Liver (tissue), 9 donors: ENCODE results near the gene ARHGAP30. TPM values are rescaled to one million over a fixed set of nuclear protein-coding genes. Genes with fewer than 3 reads are reported as not detected.

Source experiments
- DNase-seq: peaks from one replicate; pipeline ENCODE4 v3.0.0-alpha.2; 2017; ENCODE audit warnings: low spot score
- H3K27ac ChIP-seq, 2 donors: one replicate each; pipeline ENCODE4 v1.7.0; 2013; ENCODE audit warnings: inconsistent platforms in 2 of 2, low read length in 2 of 2, control low read depth in 1 of 2, low read depth in 1 of 2, mild to moderate bottlenecking in 1 of 2
- H3K27me3 ChIP-seq, 4 donors: one replicate each; pipeline versions ENCODE4 v1.6.1 to v1.7.0; 2013; ENCODE audit warnings: low read length in 3 of 4, inconsistent platforms in 1 of 4, mild to moderate bottlenecking in 1 of 4, moderate library complexity in 1 of 4; ENCODE audit not compliant: control insufficient read depth in 4 of 4, insufficient read depth in 4 of 4
- H3K36me3 ChIP-seq, 4 donors: one replicate each; pipeline versions ENCODE4 v1.6.1 to v1.7.0; 2013; ENCODE audit warnings: low read length in 3 of 4, mild to moderate bottlenecking in 3 of 4, low read depth in 1 of 4, moderate library complexity in 1 of 4; ENCODE audit not compliant: control insufficient read depth in 4 of 4, insufficient read depth in 3 of 4
- H3K4me1 ChIP-seq, 4 donors: one replicate each; pipeline versions ENCODE4 v1.6.1 to v1.7.0; 2013; ENCODE audit warnings: low read length in 3 of 4, mild to moderate bottlenecking in 3 of 4, moderate library complexity in 1 of 4; ENCODE audit not compliant: control insufficient read depth in 4 of 4, insufficient read depth in 4 of 4
- H3K4me3 ChIP-seq, 3 donors: one replicate each; pipeline versions ENCODE4 v1.6.1 to v1.7.0; 2013; ENCODE audit warnings: low read length in 3 of 3, control low read depth in 1 of 3, low read depth in 1 of 3, mild to moderate bottlenecking in 1 of 3
- H3K9ac ChIP-seq, 2 donors: one replicate each; pipeline ENCODE4 v1.7.0; 2013; ENCODE audit warnings: low read length in 2 of 2, mild to moderate bottlenecking in 2 of 2, moderate library complexity in 2 of 2, control low read depth in 1 of 2, low read depth in 1 of 2
- H3K9me3 ChIP-seq, 4 donors: one replicate each; pipeline versions ENCODE4 v1.6.1 to v1.7.0; 2013; ENCODE audit warnings: low read length in 3 of 4; ENCODE audit not compliant: control insufficient read depth in 4 of 4
- CTCF ChIP-seq: fragments of 150-350 bp; IDR thresholded peaks from 2 replicates; pipeline ENCODE4 v1.5.1; 2017; ENCODE audit warnings: improper control_type of control experiment, low read depth, low read length; ENCODE audit not compliant: missing input control
- EGR1 ChIP-seq, 2 donors: IDR thresholded peaks; 2 replicates each; pipeline ENCODE4 v1.6.1; 2016 to 2018; ENCODE audit warnings: antibody characterized with exemption in 2 of 2, low read depth in 2 of 2
- FOXA1 ChIP-seq: IDR thresholded peaks from 2 replicates; pipeline ENCODE4 v1.6.1; 2016; ENCODE audit warnings: antibody characterized with exemption
- FOXA2 ChIP-seq: IDR thresholded peaks from 2 replicates; pipeline ENCODE4 v1.6.1; 2016; ENCODE audit warnings: antibody characterized with exemption
- GABPA ChIP-seq, 2 donors: IDR thresholded peaks in 1 of 2; conservative IDR thresholded peaks in 1 of 2; 2 replicates each; pipeline ENCODE4 v1.6.1; 2016; ENCODE audit warnings: antibody characterized with exemption in 2 of 2, mild to moderate bottlenecking in 1 of 2, moderate library complexity in 1 of 2
- HNF4A ChIP-seq, 2 donors: conservative IDR thresholded peaks; 2 replicates each; pipeline ENCODE4 v1.6.1; 2016; ENCODE audit warnings: antibody characterized with exemption in 2 of 2, mild to moderate bottlenecking in 2 of 2
- HNF4G ChIP-seq: IDR thresholded peaks from 2 replicates; pipeline ENCODE4 v1.6.1; 2016; ENCODE audit warnings: antibody characterized with exemption
- JUND ChIP-seq, 2 donors: IDR thresholded peaks; 2 replicates each; pipeline ENCODE4 v1.6.1; 2016; ENCODE audit warnings: antibody characterized with exemption in 2 of 2
- MAX ChIP-seq: IDR thresholded peaks from 2 replicates; pipeline ENCODE4 v1.6.1; 2016; ENCODE audit warnings: antibody characterized with exemption
- NR2F2 ChIP-seq: IDR thresholded peaks from 2 replicates; pipeline ENCODE4 v1.6.1; 2016; ENCODE audit warnings: antibody characterized with exemption
- RAD21 ChIP-seq, 2 donors: IDR thresholded peaks; 2 replicates each; pipeline ENCODE4 v1.6.1; 2016; ENCODE audit warnings: antibody characterized with exemption in 2 of 2, mild to moderate bottlenecking in 2 of 2
- REST ChIP-seq: IDR thresholded peaks from 2 replicates; pipeline ENCODE4 v1.6.1; 2016; ENCODE audit warnings: antibody characterized with exemption, mild to moderate bottlenecking
- RXRA ChIP-seq, 2 donors: IDR thresholded peaks; 2 replicates each; pipeline ENCODE4 v1.6.1; 2017 to 2018; ENCODE audit warnings: antibody characterized with exemption in 2 of 2, mild to moderate bottlenecking in 1 of 2
- SP1 ChIP-seq: IDR thresholded peaks from 2 replicates; pipeline ENCODE4 v1.6.1; 2018; ENCODE audit warnings: antibody characterized with exemption, mild to moderate bottlenecking
- TAF1 ChIP-seq: conservative IDR thresholded peaks from 2 replicates; pipeline ENCODE4 v1.6.1; 2016; ENCODE audit warnings: antibody characterized with exemption, mild to moderate bottlenecking
- YY1 ChIP-seq: IDR thresholded peaks from 2 replicates; pipeline ENCODE4 v1.6.1; 2016; ENCODE audit warnings: antibody characterized with exemption, mild to moderate bottlenecking
- WGBS: extraction: QIAGEN DNeasy Blood & Tissue Kit; methylation state at CpG from one replicate; pipeline ENCODE4 v1.1.7; 2013; 5-methylcytosine and 5-hydroxymethylcytosine counted together
- polyA plus RNA-seq, 2 donors: library from polyadenylated mRNA; stranded (reverse) in 1 of 2; unstranded in 1 of 2; fragments of 200-250 nt in 1 of 2; fragments of >200 nt in 1 of 2; fragmentation: Nextera tagmentation in 1 of 2; extraction: Ambion mirVana in 1 of 2; gene quantifications; one replicate each; pipeline versions ENCODE4 v1.2.1 to v1.2.3, GENCODE V29; 2013 to 2015
- total RNA-seq, 2 donors: library from RNA; depleted of rRNA; stranded (reverse); fragments of >200 nt; gene quantifications; one replicate each; pipeline ENCODE4 v1.2.3, GENCODE V29; 2014
- TF ChIP-seq, protein P1 (sequence below): IDR thresholded peaks from 2 replicates; pipeline ENCODE4 v1.6.1; 2016; ENCODE audit warnings: antibody characterized with exemption
- TF ChIP-seq, protein P2 (sequence below): IDR thresholded peaks from 2 replicates; pipeline ENCODE4 v1.6.1; 2016; ENCODE audit warnings: antibody characterized with exemption
- donor health status: healthy.
- donor health status: healthy.
- donor health status: healthy.
- donor health status: healthy.
- donor health status: healthy.

ARHGAP30 gene
- total and polyA plus RNA-seq, 4 donors: 1.2 to 8.9 (median 5.0) TPM

- TF ChIP-seq, protein P1, sequence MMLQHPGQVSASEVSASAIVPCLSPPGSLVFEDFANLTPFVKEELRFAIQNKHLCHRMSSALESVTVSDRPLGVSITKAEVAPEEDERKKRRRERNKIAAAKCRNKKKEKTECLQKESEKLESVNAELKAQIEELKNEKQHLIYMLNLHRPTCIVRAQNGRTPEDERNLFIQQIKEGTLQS: no peak
- TF ChIP-seq RAD21 (IDR thresholded peaks at IDR 0.05): no peak
- TF ChIP-seq TAF1: no peak
- no peak for TF ChIP-seq EGR1 (IDR thresholded peaks at IDR 0.05; ENCODE audit: low read depth in 2 of 2)
- TF ChIP-seq GABPA (IDR thresholded peaks at IDR 0.05 in 1 of 2, conservative IDR thresholded peaks at IDR 0.05 in 1 of 2): no peak
- no peak for TF ChIP-seq YY1
Measured at GRCh38 chr1:161111527-161111926, 41.8 kb upstream of the ARHGAP30 start (continued).

DNA sequence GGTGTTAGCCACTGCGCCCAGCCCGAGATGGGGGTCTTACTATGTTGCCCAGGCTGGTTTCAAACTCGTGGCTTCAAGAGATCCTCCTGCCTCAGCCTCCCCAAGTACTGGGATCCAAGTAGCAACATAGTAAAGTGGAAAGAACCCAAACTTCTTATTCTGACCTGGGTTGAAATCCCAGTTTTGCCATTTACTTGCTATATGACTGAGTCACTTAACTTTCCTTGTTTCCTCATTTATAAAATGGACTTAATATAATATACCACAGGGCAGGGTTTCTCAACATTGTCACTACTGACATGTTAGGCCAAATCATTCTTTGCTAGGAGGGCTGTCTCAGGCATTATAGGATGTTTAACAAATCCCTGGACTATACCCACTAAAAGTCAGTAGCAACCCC lies 41.4 kb upstream of the ARHGAP30 start:
- TF ChIP-seq FOXA1 (no peak), CTCF (no peak), YY1 (no peak), MAX (no peak), HNF4A (conservative IDR thresholded peaks at IDR 0.05) (no peak), EGR1 (IDR thresholded peaks at IDR 0.05; ENCODE audit: low read depth in 2 of 2) (no peak), JUND (IDR thresholded peaks at IDR 0.05) (no peak), HNF4G (no peak), RXRA (IDR thresholded peaks at IDR 0.05) (no peak), GABPA (IDR thresholded peaks at IDR 0.05 in 1 of 2, conservative IDR thresholded peaks at IDR 0.05 in 1 of 2) (no peak), SP1 (no peak), REST (no peak), TAF1 (no peak), RAD21 (IDR thresholded peaks at IDR 0.05) (no peak), NR2F2 (no peak), FOXA2 (no peak)
- TF ChIP-seq, protein P1: no peak
- TF ChIP-seq, protein P2, sequence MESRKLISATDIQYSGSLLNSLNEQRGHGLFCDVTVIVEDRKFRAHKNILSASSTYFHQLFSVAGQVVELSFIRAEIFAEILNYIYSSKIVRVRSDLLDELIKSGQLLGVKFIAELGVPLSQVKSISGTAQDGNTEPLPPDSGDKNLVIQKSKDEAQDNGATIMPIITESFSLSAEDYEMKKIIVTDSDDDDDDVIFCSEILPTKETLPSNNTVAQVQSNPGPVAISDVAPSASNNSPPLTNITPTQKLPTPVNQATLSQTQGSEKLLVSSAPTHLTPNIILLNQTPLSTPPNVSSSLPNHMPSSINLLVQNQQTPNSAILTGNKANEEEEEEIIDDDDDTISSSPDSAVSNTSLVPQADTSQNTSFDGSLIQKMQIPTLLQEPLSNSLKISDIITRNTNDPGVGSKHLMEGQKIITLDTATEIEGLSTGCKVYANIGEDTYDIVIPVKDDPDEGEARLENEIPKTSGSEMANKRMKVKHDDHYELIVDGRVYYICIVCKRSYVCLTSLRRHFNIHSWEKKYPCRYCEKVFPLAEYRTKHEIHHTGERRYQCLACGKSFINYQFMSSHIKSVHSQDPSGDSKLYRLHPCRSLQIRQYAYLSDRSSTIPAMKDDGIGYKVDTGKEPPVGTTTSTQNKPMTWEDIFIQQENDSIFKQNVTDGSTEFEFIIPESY: no peak
- no peaks in the 10 kb centered on the region for H3K9me3 ChIP-seq
- DNase-seq: no peak
- H3K27ac ChIP-seq: no peak overlapping the region
- no peak overlapping the region for H3K4me3 ChIP-seq
- no peaks in the 10 kb centered on the region for H3K27me3 ChIP-seq
- 94% methylated on average over 3 of the region's 3 CpGs for WGBS
- peaks cover 5 to 17% (median 12%) of the 10 kb centered on the region in 4 donors for H3K4me1 ChIP-seq
- no peak overlapping the region for H3K9ac ChIP-seq
- H3K36me3 ChIP-seq: peaks cover 0 to 2% (median 0%) of the 10 kb centered on the region in 4 donors
